Measurements from ENCODE around the gene MVB12B. TPM values are rescaled to one million over a fixed set of nuclear protein-coding genes. Genes with fewer than 3 reads are reported as not detected.

Gene MVB12B
- total and polyA plus RNA-seq, 2 of the 8 experiments (the other 6 are each of a cell fraction or from before 2014, with no cell fraction given), result 2.6 to 5.0 TPM

- Histone ChIP-seq H3K79me1 (ENCODE audit: low read depth, low read length) (no peaks in the 10 kb centered on the region), H3K23me2 (ENCODE audit: low read depth, low read length) (peaks cover 2% of the 10 kb centered on the region; the same call in 1 of the 2 replicates), H2BK20ac (ENCODE audit: low read length) (no peak overlapping the region), H3K4ac (replicated peaks; ENCODE audit: insufficient read length, low read depth, low read length) (no peak overlapping the region), H2AK5ac (ENCODE audit: low read depth, low read length) (no peak overlapping the region), H2BK15ac (ENCODE audit: low read length) (no peak overlapping the region), H3K4me2 (ENCODE audit: insufficient read depth in 1 of 2, low read depth in 2 of 2, low read length in 2 of 2) (no peak overlapping the region), H3K36me3 (ENCODE audit: control insufficient read depth in 2 of 4, insufficient read depth in 4 of 4, low read length in 3 of 4) (no peaks in the 10 kb centered on the region), H2BK120ac (replicated peaks; ENCODE audit: low read depth, low read length) (no peak overlapping the region), H3K4me1 (replicated peaks in 1 of 4; ENCODE audit: control insufficient read depth in 3 of 4, insufficient read depth in 4 of 4, low read length in 3 of 4) (peaks cover 0 to 13% (median 3%) of the 10 kb centered on the region in 4 experiments; a peak in 3 of 7 replicates), H3K14ac (ENCODE audit: insufficient read length) (no peak overlapping the region), H3K27me3 (replicated peaks in 1 of 4; ENCODE audit: control insufficient read depth in 3 of 4, extremely low read depth in 1 of 4, insufficient read depth in 3 of 4, low read length in 3 of 4) (no peaks in the 10 kb centered on the region), H3K9ac (replicated peaks in 1 of 4; ENCODE audit: extremely low read depth in 1 of 4, low read depth in 3 of 4, low read length in 3 of 4) (no peak overlapping the region), H4K91ac (replicated peaks; ENCODE audit: insufficient read length, low read length) (no peak overlapping the region), H3K27ac (ENCODE audit: low read depth, low read length) (no peak overlapping the region), H3K4me3 (ENCODE audit: extremely low read depth in 1 of 4, insufficient read depth in 2 of 4, low read depth in 3 of 4, low read length in 4 of 4) (no peak overlapping the region), H3K18ac (ENCODE audit: extremely low read depth, low read length) (no peak overlapping the region; the same call in 1 of the 2 replicates), H4K8ac (ENCODE audit: extremely low read depth, insufficient read depth, low read length) (no peak overlapping the region; the same call in 1 of the 2 replicates), H2BK12ac (ENCODE audit: low read depth, low read length) (peak overlapping the region; percentile 9; the same call in 1 of the 2 replicates), H2BK5ac (ENCODE audit: low read depth, low read length) (no peak overlapping the region), H3K9me3 (ENCODE audit: insufficient read depth in 2 of 2, low read depth in 1 of 2, low read length in 1 of 2) (no peaks in the 10 kb centered on the region), H4K5ac (ENCODE audit: insufficient read length, low read depth, low read length) (no peak overlapping the region), H3K56ac (replicated peaks; ENCODE audit: insufficient read length, low read depth, low read length) (no peak overlapping the region), H3K23ac (ENCODE audit: insufficient read length) (no peak overlapping the region), H4K20me1 (replicated peaks in 1 of 2; ENCODE audit: control insufficient read depth in 1 of 2, insufficient read depth in 2 of 2, low read length in 2 of 2) (no peaks in the 10 kb centered on the region), H2AFZ (ENCODE audit: low read length) (no peak overlapping the region), H3K79me2 (ENCODE audit: control insufficient read depth in 1 of 2, insufficient read depth in 2 of 2, low read length in 2 of 2) (no peaks in the 10 kb centered on the region)
- POLR2A ChIA-PET (ENCODE audit: partially characterized antibody), result no interaction called here
- 93% methylated on average over 14 of the region's 14 CpGs; no CpG with 5 or more reads in 1 of the 2 experiments for WGBS, 2 experiments (ENCODE audit: extremely low coverage in 1 of 2, insufficient coverage in 1 of 2, insufficient read length in 1 of 2, insufficient replicate concordance in 2 of 2, low coverage in 1 of 2, low lambda C conversion rate in 2 of 2, missing lambda C conversion rate in 1 of 2)
- FAIRE-seq, result no peak
- no peak for DNase-seq (ENCODE audit: low read depth in 1 of 2, low spot score in 2 of 2)
- CTCF ChIA-PET (ENCODE audit: partially characterized antibody), result interaction anchor here (1.0 to 4.4 kb wide), 2 partner anchors 7 to 15 kb away, joined by 3 to 34 read pairs; no protein-coding TSS in a partner anchor
- TF ChIP-seq MAX (IDR thresholded peaks at IDR 0.05) (no peak), JUND (IDR thresholded peaks at IDR 0.05; ENCODE audit: low read length) (no peak), YY1 (IDR thresholded peaks at IDR 0.05; ENCODE audit: low read depth, low read length) (no peak), MAFK (IDR thresholded peaks at IDR 0.05; ENCODE audit: low read depth, low read length) (no peak), CBX5 (IDR thresholded peaks at IDR 0.05; ENCODE audit: low read depth, low read length) (no peak), HDAC6 (IDR thresholded peaks at IDR 0.05; ENCODE audit: low read depth, low read length) (no peak), TEAD4 (IDR thresholded peaks at IDR 0.05; ENCODE audit: low read depth, low read length) (no peak), ATF3 (IDR thresholded peaks at IDR 0.05; ENCODE audit: insufficient read depth, low read depth, low read length) (no peak), SP1 (IDR thresholded peaks at IDR 0.05; ENCODE audit: low read depth, low read length) (no peak), PHF8 (conservative IDR thresholded peaks at IDR 0.05; ENCODE audit: low read depth, low read length) (no peak), RXRA (IDR thresholded peaks at IDR 0.05; ENCODE audit: insufficient read depth, low read depth, low read length) (no peak), SUZ12 (IDR thresholded peaks at IDR 0.05; ENCODE audit: low read length) (no peak), TAF7 (optimal IDR thresholded peaks at IDR 0.05; ENCODE audit: borderline replicate concordance, low read depth, low read length) (no peak)
Measured at GRCh38 chr9:126474786-126475485, 148.3 kb downstream of the MVB12B start.
